DMS 273 (cell line): ENCODE measurements around the gene CNGA3.

ENCODE experiments used
- DNase-seq: peaks from one replicate; lab custom pipeline; 2025; ENCODE audit not compliant: unreplicated experiment; lab: John Stamatoyannopoulos, UW

The CNGA3 gene

GRCh38 chr2:98438190-98439133 is 92.2 kb downstream of the CNGA3 start:
- no peak for DNase-seq

- no peak for DNase-seq
Observed at GRCh38 chr2:98441706-98442450, 95.6 kb downstream of the CNGA3 start.

- no peak for DNase-seq
Observed at GRCh38 chr2:98442488-98442887, 96.2 kb downstream of the CNGA3 start.

- peak; percentile 87 for DNase-seq
Observed at GRCh38 chr2:98444436-98445176, 98.3 kb downstream of the CNGA3 start, which contains the start of gene INPP4A. TSS of gene INPP4A (plus strand) at chr2:98444858. CDS start at chr2:98520049, 75,191 bp downstream.

GRCh38 chr2:98445177-98445682 is 99.0 kb downstream of the CNGA3 start:
- DNase-seq = peak; percentile 72

GRCh38 chr2:98445683-98446581 is 99.7 kb downstream of the CNGA3 start:
- peak; percentile 44 for DNase-seq

- DNase-seq = no peak
Observed at GRCh38 chr2:98446850-98447249, 100.6 kb downstream of the CNGA3 start.
